GM20000 (cell line): ENCODE measurements around the gene UBL7.

ENCODE experiments used
- DNase-seq: peaks from one replicate; pipeline ENCODE4 v3.0.0; 2012; ENCODE audit warnings: low spot score
- CTCF ChIP-seq: IDR thresholded peaks from 2 replicates; pipeline ENCODE4 v1.5.1; 2012; ENCODE audit warnings: mild to moderate bottlenecking, control low read depth; ENCODE audit errors: extremely low read depth, missing control alignments

Gene UBL7

GRCh38 chr15:74444106-74445062 lies 16.6 kb downstream of the UBL7 start:
- no peak for DNase-seq
- TF ChIP-seq CTCF, result no peak

GRCh38 chr15:74443100-74443909 lies 17.7 kb downstream of the UBL7 start:
- TF ChIP-seq CTCF, result no peak
- no peak for DNase-seq

GRCh38 chr15:74442604-74443003 lies 18.4 kb downstream of the UBL7 start:
- TF ChIP-seq CTCF, result no peak
- DNase-seq, result no peak

- TF ChIP-seq CTCF, result no peak
- DNase-seq, result no peak
Measured at GRCh38 chr15:74442063-74442462, 18.9 kb downstream of the UBL7 start.

- no peak for TF ChIP-seq CTCF
- DNase-seq, result no peak
Measured at GRCh38 chr15:74441248-74441941, 19.6 kb downstream of the UBL7 start.

GRCh38 chr15:74438721-74439316 lies 22.1 kb downstream of the UBL7 start:
- peak; percentile 84 for DNase-seq

More at GRCh38 chr15:74438721-74439316, 22.1 kb downstream of the UBL7 start:
- peak; percentile 78 for TF ChIP-seq CTCF
